ENCODE measurements around the gene TRAF3IP3. TPM values are rescaled to one million over a fixed set of nuclear protein-coding genes. Genes with fewer than 3 reads are reported as not detected.

Gene TRAF3IP3
- total RNA-seq, 1 experiment from 2014 or later, result not detected

- H3K18ac ChIP-seq (ENCODE audit: insufficient read length, low read depth, low read length), result no peak overlapping the region
- no peak overlapping the region for H3K23ac ChIP-seq (ENCODE audit: insufficient read length, low read depth, low read length)
- H4K5ac ChIP-seq (ENCODE audit: insufficient read length, low read depth, low read length), result no peak overlapping the region
- Mint-ChIP-seq H3K27ac (no peak overlapping the region), H3K4me3 (no peak overlapping the region), H3K4me1 (peaks cover 10 to 15% of the 10 kb centered on the region in 2 experiments), H3K36me3 (ENCODE audit: insufficient read depth in 1 of 3, low read depth in 3 of 3) (peaks cover 0 to 3% (median 3%) of the 10 kb centered on the region in 3 experiments; a peak in 3 of 7 replicates), H3K9me3 (peaks cover 0 to 3% of the 10 kb centered on the region in 2 experiments; a peak in 1 of 5 replicates), H3K27me3 (ENCODE audit: low read depth) (peaks cover 17% of the 10 kb centered on the region)
- H3K27ac ChIP-seq (ENCODE audit: insufficient read length, low read depth, low read length), result no peak overlapping the region
- no peak overlapping the region for H2BK5ac ChIP-seq (ENCODE audit: insufficient read length, low read length)
- no peak overlapping the region for H3K56ac ChIP-seq (ENCODE audit: insufficient read length, low read depth, low read length)
- H4K8ac ChIP-seq (replicated peaks; ENCODE audit: insufficient read length, low read depth, low read length), result no peak overlapping the region
- no peaks in the 10 kb centered on the region for H3K4me1 ChIP-seq (ENCODE audit: insufficient read depth, low read length)
- no peak overlapping the region for H2BK12ac ChIP-seq (ENCODE audit: insufficient read length, low read depth, low read length)
- no peak overlapping the region for H3K9ac ChIP-seq (ENCODE audit: extremely low read depth, insufficient read length, low read length)
- H3K9me3 ChIP-seq (ENCODE audit: control insufficient read depth, low read depth, low read length), result no peaks in the 10 kb centered on the region
- H3K14ac ChIP-seq (ENCODE audit: insufficient read depth, low read length), result no peak overlapping the region
- no peak overlapping the region for H2BK120ac ChIP-seq (ENCODE audit: low read depth, low read length, poor library complexity, severe bottlenecking)
- H4K20me1 ChIP-seq (ENCODE audit: control insufficient read depth, insufficient read depth, insufficient read length), result no peaks in the 10 kb centered on the region
- H3K79me1 ChIP-seq (ENCODE audit: insufficient read depth, low read depth, low read length, poor library complexity, severe bottlenecking), result no peaks in the 10 kb centered on the region
- no peaks in the 10 kb centered on the region for H3K27me3 ChIP-seq (ENCODE audit: insufficient read depth, low read length)
- no peak overlapping the region for H3K4ac ChIP-seq (ENCODE audit: low read depth, low read length)
- H2AK5ac ChIP-seq (ENCODE audit: insufficient read length, low read length), result no peak overlapping the region
- no peak overlapping the region for H2BK20ac ChIP-seq (ENCODE audit: low read depth, low read length, poor library complexity, severe bottlenecking)
- WGBS (ENCODE audit: extremely low coverage, insufficient read length, low lambda C conversion rate), result no CpG with 5 or more reads among the region's 11 CpGs
- H2AFZ ChIP-seq (ENCODE audit: low read length), result no peak overlapping the region
- no peaks in the 10 kb centered on the region for H3K23me2 ChIP-seq (ENCODE audit: insufficient read length, low read depth, low read length, poor library complexity, severe bottlenecking)
- H3K79me2 ChIP-seq (ENCODE audit: insufficient read depth, low read length), result no peaks in the 10 kb centered on the region
- H2BK15ac ChIP-seq (ENCODE audit: low read depth, low read length), result no peak overlapping the region
- TF ChIP-seq, protein P1, sequence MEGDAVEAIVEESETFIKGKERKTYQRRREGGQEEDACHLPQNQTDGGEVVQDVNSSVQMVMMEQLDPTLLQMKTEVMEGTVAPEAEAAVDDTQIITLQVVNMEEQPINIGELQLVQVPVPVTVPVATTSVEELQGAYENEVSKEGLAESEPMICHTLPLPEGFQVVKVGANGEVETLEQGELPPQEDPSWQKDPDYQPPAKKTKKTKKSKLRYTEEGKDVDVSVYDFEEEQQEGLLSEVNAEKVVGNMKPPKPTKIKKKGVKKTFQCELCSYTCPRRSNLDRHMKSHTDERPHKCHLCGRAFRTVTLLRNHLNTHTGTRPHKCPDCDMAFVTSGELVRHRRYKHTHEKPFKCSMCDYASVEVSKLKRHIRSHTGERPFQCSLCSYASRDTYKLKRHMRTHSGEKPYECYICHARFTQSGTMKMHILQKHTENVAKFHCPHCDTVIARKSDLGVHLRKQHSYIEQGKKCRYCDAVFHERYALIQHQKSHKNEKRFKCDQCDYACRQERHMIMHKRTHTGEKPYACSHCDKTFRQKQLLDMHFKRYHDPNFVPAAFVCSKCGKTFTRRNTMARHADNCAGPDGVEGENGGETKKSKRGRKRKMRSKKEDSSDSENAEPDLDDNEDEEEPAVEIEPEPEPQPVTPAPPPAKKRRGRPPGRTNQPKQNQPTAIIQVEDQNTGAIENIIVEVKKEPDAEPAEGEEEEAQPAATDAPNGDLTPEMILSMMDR (conservative IDR thresholded peaks at IDR 0.05), result no peak
- no peak overlapping the region for H3T11ph ChIP-seq (ENCODE audit: low read length)
- no peak overlapping the region for H4K91ac ChIP-seq (ENCODE audit: insufficient read length, low read depth, low read length)
- no peak for DNase-seq
- H3K4me2 ChIP-seq (ENCODE audit: insufficient read depth, insufficient read length, low read length), result no peak overlapping the region
These were observed 70.0 kb downstream of the TRAF3IP3 start for GRCh38 chr1:209825591-209826434.
